Hepatocyte (in vitro differentiated cells): ENCODE measurements around the gene CTNNA3. TPM values are rescaled to one million over a fixed set of nuclear protein-coding genes. Genes with fewer than 3 reads are reported as not detected.

Source experiments
- DNase-seq: peaks from one replicate; pipeline ENCODE4 v3.0.0-alpha.2; 2016; ENCODE audit warnings: low spot score
- H2AFZ ChIP-seq: fragments of 200-600 bp; sonication (generic); 2 replicates; pipeline ENCODE4 v1.6.0; 2016; ENCODE audit warnings: antibody characterized with exemption, mild to moderate bottlenecking
- H3K27ac ChIP-seq: fragments of 200-600 bp; sonication (generic); 2 replicates; pipeline ENCODE4 v1.5.1; 2016; ENCODE audit warnings: mild to moderate bottlenecking
- H3K27me3 ChIP-seq: fragments of 200-600 bp; sonication (generic); 2 replicates; pipeline ENCODE4 v1.6.1; 2016
- H3K36me3 ChIP-seq: fragments of 200-600 bp; sonication (generic); replicated peaks from 2 replicates; pipeline ENCODE4 v1.5.1; 2016; ENCODE audit warnings: low read depth; ENCODE audit not compliant: insufficient read depth
- H3K4me1 ChIP-seq: fragments of 200-600 bp; sonication (generic); 2 replicates; pipeline ENCODE4 v1.5.1; 2016; ENCODE audit warnings: mild to moderate bottlenecking, moderate library complexity; ENCODE audit not compliant: insufficient read depth
- H3K4me2 ChIP-seq: fragments of 200-600 bp; sonication (generic); 2 replicates; pipeline ENCODE4 v1.6.0; 2016
- H3K4me3 ChIP-seq: fragments of 200-600 bp; sonication (generic); 2 replicates; pipeline ENCODE4 v1.5.1; 2016; ENCODE audit warnings: mild to moderate bottlenecking
- H3K79me2 ChIP-seq: fragments of 200-600 bp; sonication (generic); 2 replicates; pipeline ENCODE4 v1.6.0; 2017; ENCODE audit warnings: mild to moderate bottlenecking
- H3K9me2 ChIP-seq: fragments of 200-600 bp; sonication (generic); replicated peaks from 2 replicates; pipeline ENCODE4 v1.6.0; 2017; ENCODE audit warnings: mild to moderate bottlenecking; ENCODE audit not compliant: insufficient read depth
- H3K9me3 ChIP-seq: fragments of 200-600 bp; sonication (generic); 2 replicates; pipeline ENCODE4 v1.5.1; 2016; ENCODE audit warnings: low read depth, mild to moderate bottlenecking
- H4K20me1 ChIP-seq: fragments of 200-600 bp; sonication (generic); 2 replicates; pipeline ENCODE4 v1.6.0; 2016; ENCODE audit warnings: mild to moderate bottlenecking; ENCODE audit not compliant: insufficient read depth, poor library complexity, severe bottlenecking
- CTCF ChIP-seq: fragments of 200-600 bp; sonication (generic); IDR thresholded peaks from 2 replicates; pipeline ENCODE4 v1.5.1; 2016; ENCODE audit warnings: antibody characterized with exemption, mild to moderate bottlenecking; ENCODE audit not compliant: poor library complexity
- EZH2 ChIP-seq: fragments of 200-600 bp; sonication (generic); IDR thresholded peaks from 2 replicates; pipeline ENCODE4 v1.6.1; 2016; ENCODE audit warnings: antibody characterized with exemption, mild to moderate bottlenecking, borderline replicate concordance
- EZH2phosphoT487 ChIP-seq: fragments of 200-600 bp; sonication (generic); IDR thresholded peaks from one replicate; pipeline ENCODE4 v1.6.1; 2018; ENCODE audit warnings: antibody characterized with exemption, mild to moderate bottlenecking, low read depth, moderate library complexity; ENCODE audit not compliant: unreplicated experiment, severe bottlenecking
- WGBS: methylation state at CpG from one replicate; pipeline ENCODE4 v1.1.6; 2016; ENCODE audit warnings: low lambda C conversion rate; ENCODE audit errors: missing lambda C conversion rate; 5-methylcytosine and 5-hydroxymethylcytosine counted together
- polyA plus RNA-seq: library from polyadenylated mRNA; unstranded; fragments of >200 nt; fragmentation: Nextera tagmentation; extraction: Ambion mirVana; gene quantifications from 2 replicates; pipeline ENCODE4 v1.2.1, GENCODE V29; 2016
- total RNA-seq: library from RNA; depleted of rRNA; stranded (reverse); fragments of >200 nt; gene quantifications from 2 replicates; pipeline ENCODE4 v1.2.3, GENCODE V29; 2014

Gene CTNNA3
- total and polyA plus RNA-seq, 2 experiments from 2014 or later = 12.9 to 25.9 TPM

- TF ChIP-seq EZH2phosphoT487 (no peak), CTCF (no peak), EZH2 (no peak)
- Histone ChIP-seq H3K4me3 (no peak overlapping the region), H3K27me3 (no peaks in the 10 kb centered on the region), H3K36me3 (no peaks in the 10 kb centered on the region), H4K20me1 (no peaks in the 10 kb centered on the region), H2AFZ (peak overlapping the region; percentile 28), H3K9me3 (no peaks in the 10 kb centered on the region), H3K4me1 (no peaks in the 10 kb centered on the region), H3K27ac (peak overlapping the region; percentile 51), H3K4me2 (peak overlapping the region; percentile 63), H3K79me2 (no peaks in the 10 kb centered on the region), H3K9me2 (no peaks in the 10 kb centered on the region)
- 62% methylated on average over 4 of the region's 4 CpGs for WGBS
- DNase-seq = peak; percentile 28
Measured at GRCh38 chr10:67438605-67439304, 257.2 kb downstream of the CTNNA3 start.

- H3K27ac ChIP-seq = no peak overlapping the region
- H3K4me1 ChIP-seq = no peaks in the 10 kb centered on the region
- H2AFZ ChIP-seq = no peak overlapping the region
- no peaks in the 10 kb centered on the region for H3K27me3 ChIP-seq
- H3K79me2 ChIP-seq = no peaks in the 10 kb centered on the region
- H3K4me3 ChIP-seq = no peak overlapping the region
- 78% methylated on average over 2 of the region's 2 CpGs for WGBS
- H3K4me2 ChIP-seq = no peak overlapping the region
- H3K9me3 ChIP-seq = no peaks in the 10 kb centered on the region
- H3K9me2 ChIP-seq = no peaks in the 10 kb centered on the region
- DNase-seq = no peak
- H3K36me3 ChIP-seq = no peaks in the 10 kb centered on the region
- H4K20me1 ChIP-seq = no peaks in the 10 kb centered on the region
- TF ChIP-seq EZH2 (no peak), CTCF (no peak), EZH2phosphoT487 (no peak)
Measured at GRCh38 chr10:67433276-67433675, 262.7 kb downstream of the CTNNA3 start.

- Histone ChIP-seq H3K36me3 (no peaks in the 10 kb centered on the region), H3K27me3 (no peaks in the 10 kb centered on the region), H2AFZ (no peak overlapping the region), H3K4me1 (no peaks in the 10 kb centered on the region), H4K20me1 (no peaks in the 10 kb centered on the region), H3K27ac (no peak overlapping the region), H3K9me3 (no peaks in the 10 kb centered on the region), H3K4me3 (no peak overlapping the region), H3K9me2 (no peaks in the 10 kb centered on the region), H3K79me2 (no peaks in the 10 kb centered on the region), H3K4me2 (no peak overlapping the region)
- DNase-seq = no peak
- no peak for TF ChIP-seq CTCF
- TF ChIP-seq EZH2 = no peak
- no peak for TF ChIP-seq EZH2phosphoT487
- 90% methylated on average over 3 of the region's 3 CpGs for WGBS
Measured at GRCh38 chr10:67402620-67403019, 293.4 kb downstream of the CTNNA3 start.
